Measurements from ENCODE around the gene GNB1.

GRCh38 chr1:1883092-1883873 lies 7.6 kb downstream of the GNB1 start:
- no peak for TF ChIP-seq POLR2A (IDR thresholded peaks at IDR 0.05)
- TF ChIP-seq CTCF (IDR thresholded peaks at IDR 0.05): no peak
